GM12865 (cell line): ENCODE results near the gene FKBP2.

Experiments
- DNase-seq: peaks from one replicate; pipeline ENCODE4 v3.0.0; 2010; ENCODE audit warnings: low read depth
- H3K4me3 ChIP-seq: 2 replicates; pipeline ENCODE4 v1.5.1; 2011; ENCODE audit warnings: mild to moderate bottlenecking, low read depth, low read length, control low read depth
- TF ChIP-seq, protein P1 (sequence below): IDR thresholded peaks from 2 replicates; pipeline ENCODE4 v1.5.1; 2011; ENCODE audit warnings: low read length, control low read depth, low read depth, inconsistent platforms; ENCODE audit not compliant: insufficient read depth; ENCODE audit errors: missing control alignments

The FKBP2 gene

DNA sequence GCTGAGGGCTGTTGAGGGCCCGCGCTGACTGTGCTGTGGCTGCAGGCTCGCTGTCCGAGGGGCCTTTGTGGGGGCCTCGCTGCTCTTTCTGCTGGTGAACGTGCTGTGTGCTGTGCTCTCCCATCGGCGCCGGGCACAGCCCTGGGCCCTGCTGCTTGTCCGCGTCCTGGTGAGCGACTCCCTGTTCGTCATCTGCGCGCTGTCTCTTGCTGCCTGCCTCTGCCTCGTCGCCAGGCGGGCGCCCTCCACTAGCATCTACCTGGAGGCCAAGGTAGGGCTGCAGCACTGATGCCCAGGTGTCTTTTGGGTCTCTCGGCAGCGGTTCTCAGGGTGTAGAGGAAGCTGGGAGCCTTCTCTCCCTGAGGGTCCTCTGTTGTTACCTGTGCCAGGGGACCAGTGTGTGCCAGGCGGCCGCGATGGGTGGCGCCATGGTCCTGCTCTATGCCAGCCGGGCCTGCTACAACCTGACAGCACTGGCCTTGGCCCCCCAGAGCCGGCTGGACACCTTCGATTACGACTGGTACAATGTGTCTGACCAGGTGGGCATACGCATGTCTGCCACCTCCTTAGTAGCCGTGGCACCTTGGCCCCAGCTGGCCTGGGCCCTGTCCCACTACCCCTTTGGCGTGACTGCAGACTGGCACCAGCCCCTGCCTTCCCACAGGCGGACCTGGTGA, 46.9 kb downstream of the FKBP2 start:
- H3K4me3 ChIP-seq, result no peak overlapping the region
- DNase-seq, result no peak
- TF ChIP-seq, protein P1, sequence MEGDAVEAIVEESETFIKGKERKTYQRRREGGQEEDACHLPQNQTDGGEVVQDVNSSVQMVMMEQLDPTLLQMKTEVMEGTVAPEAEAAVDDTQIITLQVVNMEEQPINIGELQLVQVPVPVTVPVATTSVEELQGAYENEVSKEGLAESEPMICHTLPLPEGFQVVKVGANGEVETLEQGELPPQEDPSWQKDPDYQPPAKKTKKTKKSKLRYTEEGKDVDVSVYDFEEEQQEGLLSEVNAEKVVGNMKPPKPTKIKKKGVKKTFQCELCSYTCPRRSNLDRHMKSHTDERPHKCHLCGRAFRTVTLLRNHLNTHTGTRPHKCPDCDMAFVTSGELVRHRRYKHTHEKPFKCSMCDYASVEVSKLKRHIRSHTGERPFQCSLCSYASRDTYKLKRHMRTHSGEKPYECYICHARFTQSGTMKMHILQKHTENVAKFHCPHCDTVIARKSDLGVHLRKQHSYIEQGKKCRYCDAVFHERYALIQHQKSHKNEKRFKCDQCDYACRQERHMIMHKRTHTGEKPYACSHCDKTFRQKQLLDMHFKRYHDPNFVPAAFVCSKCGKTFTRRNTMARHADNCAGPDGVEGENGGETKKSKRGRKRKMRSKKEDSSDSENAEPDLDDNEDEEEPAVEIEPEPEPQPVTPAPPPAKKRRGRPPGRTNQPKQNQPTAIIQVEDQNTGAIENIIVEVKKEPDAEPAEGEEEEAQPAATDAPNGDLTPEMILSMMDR, result no peak

DNA sequence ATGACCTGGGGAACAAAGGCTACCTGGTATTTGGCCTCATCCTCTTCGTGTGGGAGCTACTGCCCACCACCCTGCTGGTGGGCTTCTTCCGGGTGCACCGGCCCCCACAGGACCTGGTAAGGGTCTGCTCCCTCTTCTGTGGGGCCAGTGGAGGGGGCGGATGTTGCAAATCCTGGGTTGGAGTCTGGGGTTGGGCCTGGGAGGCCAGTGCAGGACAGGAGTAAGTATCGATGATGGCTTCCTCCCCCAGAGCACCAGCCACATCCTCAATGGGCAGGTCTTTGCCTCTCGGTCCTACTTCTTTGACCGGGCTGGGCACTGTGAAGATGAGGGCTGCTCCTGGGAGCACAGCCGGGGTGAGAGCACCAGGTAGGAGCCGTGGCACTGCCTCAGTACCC, 47.5 kb downstream of the FKBP2 start:
- TF ChIP-seq, protein P1, result no peak
- H3K4me3 ChIP-seq, result no peak overlapping the region
- no peak for DNase-seq

DNA sequence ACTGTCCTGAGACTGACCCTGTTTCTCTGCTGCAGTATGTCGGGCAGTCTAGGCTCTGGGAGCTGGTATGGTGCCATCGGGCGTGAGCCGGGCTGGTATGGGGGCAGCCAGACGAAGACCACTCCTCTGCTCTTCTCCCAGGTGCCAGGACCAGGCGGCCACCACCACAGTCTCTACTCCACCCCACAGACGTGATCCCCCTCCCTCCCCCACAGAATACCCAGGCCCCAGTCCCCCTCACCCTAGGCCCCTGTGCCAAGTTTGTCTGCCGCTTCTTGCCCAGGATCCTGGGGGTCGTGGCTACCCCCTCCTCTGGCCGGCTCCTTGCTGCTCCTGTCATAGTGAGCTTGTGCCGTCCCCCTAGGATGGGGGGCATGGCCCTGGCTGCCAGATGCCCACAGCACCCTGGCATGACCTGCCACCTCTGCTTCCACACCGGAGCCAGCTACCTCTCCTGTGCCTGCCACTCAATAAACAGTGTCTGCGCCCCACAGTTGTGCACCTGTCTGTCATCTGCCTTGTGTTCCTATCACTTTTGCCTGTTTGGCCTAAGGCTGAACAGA, 48.2 kb downstream of the FKBP2 start:
- TF ChIP-seq, protein P1, result no peak
- no peak for DNase-seq
- no peak overlapping the region for H3K4me3 ChIP-seq

DNA sequence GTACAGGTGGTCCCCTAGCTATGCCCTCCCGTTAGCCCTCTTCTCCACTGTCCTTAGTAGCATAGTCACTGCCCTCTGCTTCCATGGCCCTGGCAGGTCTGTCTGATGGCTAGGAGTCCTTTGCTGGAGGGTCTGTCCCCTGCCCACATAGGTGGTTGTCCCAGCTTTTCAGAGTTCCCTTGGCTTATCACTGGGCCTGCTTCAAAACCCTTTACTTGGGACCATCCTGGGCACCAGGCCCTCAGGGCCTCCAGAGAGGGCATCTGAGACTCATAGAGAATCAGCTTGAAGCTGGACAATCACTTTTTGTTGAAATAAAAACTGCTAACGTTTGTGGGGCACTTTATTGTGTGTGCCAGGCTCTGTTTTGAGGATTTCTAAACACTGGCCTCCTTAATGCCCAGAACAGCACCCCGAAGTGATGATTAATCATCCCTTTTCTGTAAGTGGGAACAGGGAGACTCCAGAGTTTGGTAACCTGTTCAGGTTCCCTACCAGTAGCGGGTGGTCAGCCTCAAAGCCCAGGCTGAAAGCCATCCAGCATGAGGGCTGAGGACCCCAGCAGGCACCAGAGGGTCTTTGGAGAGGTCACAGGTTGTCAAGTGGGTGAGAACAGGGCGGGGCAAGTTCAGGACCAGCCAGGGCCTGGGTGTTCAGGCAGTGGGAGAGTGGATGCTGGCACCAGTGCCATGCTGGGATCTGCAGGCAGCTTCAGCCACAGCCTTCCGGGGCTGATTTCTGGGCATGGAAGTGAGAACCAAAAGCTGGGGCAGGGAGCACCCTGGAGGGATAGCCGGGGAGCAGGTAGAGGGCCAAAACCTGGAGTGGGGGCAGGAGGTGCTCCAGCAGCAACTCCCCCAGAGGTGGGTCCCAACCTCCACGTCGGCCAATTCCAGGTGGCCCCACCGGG, 49.7 kb downstream of the FKBP2 start:
- DNase-seq, result no peak
- TF ChIP-seq, protein P1, result no peak
- no peak overlapping the region for H3K4me3 ChIP-seq

DNA sequence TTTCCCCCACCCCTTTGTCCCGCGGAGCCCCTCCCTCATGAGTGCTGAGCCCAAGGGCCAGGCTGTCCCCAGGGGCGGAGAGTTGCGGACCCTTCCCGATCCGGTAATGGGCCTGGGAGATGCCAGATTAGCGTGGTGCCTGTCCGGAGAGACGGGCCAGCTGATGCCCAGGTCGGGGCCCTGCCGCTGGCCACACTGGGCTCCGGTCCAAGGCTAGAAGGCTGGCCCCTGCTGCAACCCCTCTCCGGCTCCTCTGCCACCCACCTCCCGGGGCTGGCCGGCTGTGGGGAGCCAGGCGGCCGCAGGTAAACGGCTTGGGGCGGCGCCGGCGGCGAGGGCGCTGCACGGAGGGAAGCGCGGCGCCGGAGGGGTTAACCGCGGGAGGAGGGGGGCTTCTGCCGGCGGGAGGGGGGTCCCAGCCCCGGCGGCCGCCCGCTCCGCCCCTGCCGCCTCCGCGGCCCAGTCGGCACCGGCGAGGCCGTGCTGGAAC, 50.4 kb downstream of the FKBP2 start, which contains the start of gene KCNK4:
Gene KCNK4 (plus strand): TSS at position 41 of the 490 bp plus-strand sequence. CDS start 1,717 bp downstream, outside the sequence.
- no peak within 1 kb of the TSS for H3K4me3 ChIP-seq
- TF ChIP-seq, protein P1, result no peak
- DNase-seq, result no peak

DNA sequence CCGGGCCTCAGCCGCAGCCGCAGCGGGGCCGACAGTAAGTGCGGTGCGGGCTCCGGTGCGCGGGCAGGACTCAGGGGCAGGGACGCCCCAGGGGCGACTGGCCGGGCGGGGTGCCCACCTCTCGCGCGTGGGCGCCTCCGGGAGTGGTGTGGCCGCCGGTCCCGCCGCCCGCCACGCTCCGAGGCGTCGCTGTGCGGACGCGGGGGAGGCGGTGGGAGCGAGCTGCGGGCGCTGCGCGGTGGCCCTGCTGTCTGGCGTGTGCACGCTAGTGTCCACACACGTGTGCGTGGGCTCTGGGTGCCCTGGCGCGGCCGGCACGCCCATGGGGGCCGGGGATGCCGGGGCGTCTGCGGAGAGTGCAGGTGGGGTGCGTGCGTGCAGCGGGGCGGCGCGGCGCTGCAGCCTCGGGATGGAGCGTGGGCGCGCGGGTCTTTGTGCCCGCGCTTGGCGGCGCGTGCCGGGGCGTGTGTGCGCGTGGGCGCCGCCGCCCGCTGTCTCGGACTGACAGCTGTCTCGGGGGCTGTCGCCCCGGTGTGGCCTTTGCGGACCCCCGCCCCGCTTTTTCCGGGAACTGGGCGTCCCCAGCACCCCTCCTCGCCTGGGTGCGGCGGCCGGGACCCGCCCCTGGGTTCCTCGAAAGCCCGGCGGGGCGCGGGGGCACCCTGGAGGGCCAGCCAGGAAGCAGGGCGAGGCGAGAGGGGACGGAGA, 51.0 kb downstream of the FKBP2 start:
- no peak for DNase-seq
- H3K4me3 ChIP-seq, result no peak overlapping the region

More for the DNA sequence above, 51.0 kb downstream of the FKBP2 start:
- TF ChIP-seq, protein P1, result no peak
